ENCODE data around the gene STPG2. TPM values are rescaled to one million over a fixed set of nuclear protein-coding genes. Genes with fewer than 3 reads are reported as not detected.

STPG2 gene
- total and polyA plus RNA-seq, 4 donors: 0.10 to 1.6 (median 0.27) TPM

GRCh38 chr4:97656044-97656720 is 487.1 kb downstream of the STPG2 start:
- TF ChIP-seq, protein P1, sequence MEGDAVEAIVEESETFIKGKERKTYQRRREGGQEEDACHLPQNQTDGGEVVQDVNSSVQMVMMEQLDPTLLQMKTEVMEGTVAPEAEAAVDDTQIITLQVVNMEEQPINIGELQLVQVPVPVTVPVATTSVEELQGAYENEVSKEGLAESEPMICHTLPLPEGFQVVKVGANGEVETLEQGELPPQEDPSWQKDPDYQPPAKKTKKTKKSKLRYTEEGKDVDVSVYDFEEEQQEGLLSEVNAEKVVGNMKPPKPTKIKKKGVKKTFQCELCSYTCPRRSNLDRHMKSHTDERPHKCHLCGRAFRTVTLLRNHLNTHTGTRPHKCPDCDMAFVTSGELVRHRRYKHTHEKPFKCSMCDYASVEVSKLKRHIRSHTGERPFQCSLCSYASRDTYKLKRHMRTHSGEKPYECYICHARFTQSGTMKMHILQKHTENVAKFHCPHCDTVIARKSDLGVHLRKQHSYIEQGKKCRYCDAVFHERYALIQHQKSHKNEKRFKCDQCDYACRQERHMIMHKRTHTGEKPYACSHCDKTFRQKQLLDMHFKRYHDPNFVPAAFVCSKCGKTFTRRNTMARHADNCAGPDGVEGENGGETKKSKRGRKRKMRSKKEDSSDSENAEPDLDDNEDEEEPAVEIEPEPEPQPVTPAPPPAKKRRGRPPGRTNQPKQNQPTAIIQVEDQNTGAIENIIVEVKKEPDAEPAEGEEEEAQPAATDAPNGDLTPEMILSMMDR (IDR thresholded peaks at IDR 0.05; ENCODE audit: control extremely low read depth, extremely low read depth): no peak
- DNase-seq (peak in 1 of 3 donors; percentile 0), ATAC-seq (ENCODE audit: insufficient read depth, low FRiP score) (no peak)
- Histone ChIP-seq H3K27me3 (ENCODE audit: control insufficient read depth in 3 of 3, insufficient read depth in 3 of 3, low read length in 2 of 3) (no peaks in the 10 kb centered on the region), H3K9me3 (ENCODE audit: control insufficient read depth in 4 of 4, insufficient read depth in 3 of 4, low read length in 3 of 4) (peaks cover 0 to 3% (median 0%) of the 10 kb centered on the region in 4 donors), H3K27ac (ENCODE audit: low read depth in 1 of 2, low read length in 1 of 2) (no peak overlapping the region), H3K4me1 (ENCODE audit: control insufficient read depth in 5 of 5, insufficient read depth in 5 of 5, low read length in 5 of 5) (no peaks in the 10 kb centered on the region), H3K36me3 (ENCODE audit: control insufficient read depth in 4 of 4, insufficient read depth in 4 of 4, low read length in 4 of 4) (no peaks in the 10 kb centered on the region), H3K4me3 (no peak overlapping the region), H3K9ac (ENCODE audit: insufficient read depth in 1 of 2, low read length in 2 of 2) (no peak overlapping the region)
- WGBS, 2 donors: 86 to 92% methylated on average over 3 of the region's 3 CpGs

- Histone ChIP-seq H3K27ac (ENCODE audit: low read depth in 1 of 2, low read length in 1 of 2) (no peak overlapping the region), H3K4me1 (ENCODE audit: control insufficient read depth in 5 of 5, insufficient read depth in 5 of 5, low read length in 5 of 5) (no peaks in the 10 kb centered on the region), H3K9ac (ENCODE audit: insufficient read depth in 1 of 2, low read length in 2 of 2) (no peak overlapping the region), H3K27me3 (ENCODE audit: control insufficient read depth in 3 of 3, insufficient read depth in 3 of 3, low read length in 2 of 3) (no peaks in the 10 kb centered on the region), H3K4me3 (no peak overlapping the region), H3K9me3 (ENCODE audit: control insufficient read depth in 4 of 4, insufficient read depth in 3 of 4, low read length in 3 of 4) (peaks cover 0 to 3% (median 1%) of the 10 kb centered on the region in 4 donors), H3K36me3 (ENCODE audit: control insufficient read depth in 4 of 4, insufficient read depth in 4 of 4, low read length in 4 of 4) (peaks cover 0 to 1% (median 0%) of the 10 kb centered on the region in 4 donors)
- ATAC-seq (ENCODE audit: insufficient read depth, low FRiP score): no peak
- 71 to 80% methylated on average over 2 of the region's 2 CpGs for WGBS, 2 donors
- DNase-seq: no peak
- TF ChIP-seq, protein P1 (IDR thresholded peaks at IDR 0.05; ENCODE audit: control extremely low read depth, extremely low read depth): no peak
Observed at GRCh38 chr4:97653701-97654100, 489.6 kb downstream of the STPG2 start.

DNA sequence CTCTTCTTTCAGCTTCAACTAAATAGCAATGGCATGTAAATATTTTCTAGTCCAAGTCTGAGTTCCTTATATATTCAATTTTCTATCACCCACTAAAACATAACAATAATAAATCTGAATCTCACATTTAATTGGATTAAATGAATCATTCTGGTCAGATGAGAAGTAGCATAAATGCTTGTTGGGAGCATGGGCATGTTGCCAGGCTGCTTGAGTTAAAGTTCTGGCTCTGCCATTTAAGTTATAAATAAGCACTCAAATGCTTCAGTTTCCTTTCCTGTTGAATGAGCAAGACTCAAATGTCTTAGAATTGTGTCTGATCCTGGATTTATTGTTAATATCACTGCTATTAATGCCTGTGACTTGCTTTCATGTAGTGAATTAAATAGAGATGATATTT is 496.3 kb downstream of the STPG2 start:
- Histone ChIP-seq H3K36me3 (ENCODE audit: control insufficient read depth in 4 of 4, insufficient read depth in 4 of 4, low read length in 4 of 4) (peaks cover 0 to 1% (median 0%) of the 10 kb centered on the region in 4 donors), H3K27me3 (ENCODE audit: control insufficient read depth in 3 of 3, insufficient read depth in 3 of 3, low read length in 2 of 3) (no peaks in the 10 kb centered on the region), H3K4me3 (no peak overlapping the region), H3K4me1 (ENCODE audit: control insufficient read depth in 5 of 5, insufficient read depth in 5 of 5, low read length in 5 of 5) (peaks cover 0 to 9% (median 0%) of the 10 kb centered on the region in 5 donors), H3K27ac (ENCODE audit: low read depth in 1 of 2, low read length in 1 of 2) (no peak overlapping the region), H3K9ac (ENCODE audit: insufficient read depth in 1 of 2, low read length in 2 of 2) (no peak overlapping the region), H3K9me3 (ENCODE audit: control insufficient read depth in 4 of 4, insufficient read depth in 3 of 4, low read length in 3 of 4) (peaks cover 0 to 2% (median 0%) of the 10 kb centered on the region in 4 donors)
- TF ChIP-seq, protein P1 (IDR thresholded peaks at IDR 0.05; ENCODE audit: control extremely low read depth, extremely low read depth): no peak
- ATAC-seq (ENCODE audit: insufficient read depth, low FRiP score) (no peak), DNase-seq (peak; percentile 48 to 79 (median 55))
